DMS153 treated with DMSO at 0.1 percent for 48 hours (cell line): Measurements from ENCODE around the gene CCNY.

Source experiments
- DNase-seq: peaks from one replicate; lab custom pipeline; 2025; ENCODE audit not compliant: unreplicated experiment; lab: John Stamatoyannopoulos, UW

Gene CCNY

DNA sequence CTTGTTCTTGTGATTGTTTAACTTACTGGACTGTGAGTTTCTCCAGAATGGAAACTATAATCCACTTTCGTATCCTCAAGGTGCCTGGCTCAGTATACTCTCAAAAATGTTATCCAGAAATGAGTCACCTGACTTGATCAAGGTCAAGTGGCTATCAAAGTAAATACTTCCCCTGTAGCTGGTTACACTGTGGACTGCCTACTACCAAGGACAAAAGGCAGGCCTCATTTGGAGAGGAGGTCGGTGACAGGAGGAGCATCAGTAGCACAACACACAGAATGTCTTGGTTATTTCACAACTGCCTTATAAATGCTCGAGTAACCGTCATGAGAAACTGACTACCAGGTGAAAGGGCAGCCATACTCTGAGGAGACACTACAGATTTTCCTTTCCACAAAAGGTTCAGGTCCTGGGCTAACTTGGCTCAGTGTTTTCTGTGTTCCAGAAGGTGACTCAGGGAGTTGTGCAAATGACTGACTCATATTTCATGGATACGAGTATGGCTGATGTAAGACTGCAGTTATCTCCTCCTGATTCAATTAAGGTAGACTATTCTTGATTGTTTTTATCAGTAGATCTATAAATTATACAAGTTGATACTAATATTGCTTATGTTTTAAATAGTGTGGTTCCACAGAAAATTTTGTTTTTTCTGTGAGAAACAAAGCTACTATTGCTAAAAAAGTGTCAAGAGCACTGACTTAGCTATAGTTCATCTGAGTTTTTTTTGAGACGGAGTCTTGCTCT is 4.2 kb upstream of the CCNY start:
- DNase-seq, result no peak

DNA sequence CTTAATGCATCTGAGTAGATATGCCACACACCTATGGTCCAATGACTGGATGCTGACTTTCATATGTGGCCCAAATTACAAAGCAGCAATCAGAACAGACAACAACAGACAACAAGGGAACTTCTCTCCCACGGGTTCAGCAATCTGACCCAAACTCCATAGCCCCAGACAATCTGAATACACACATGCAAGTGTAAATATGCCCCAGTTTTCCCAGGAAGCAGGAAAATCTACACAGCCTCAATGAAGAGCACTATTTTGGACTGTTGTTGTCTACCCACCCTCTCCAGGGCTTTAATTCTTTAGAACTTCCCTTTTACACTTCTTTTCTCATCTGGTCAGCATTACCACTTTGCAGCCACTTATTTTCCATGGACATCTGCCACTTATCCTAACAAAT is 2.0 kb upstream of the CCNY start:
- DNase-seq, result no peak

DNA sequence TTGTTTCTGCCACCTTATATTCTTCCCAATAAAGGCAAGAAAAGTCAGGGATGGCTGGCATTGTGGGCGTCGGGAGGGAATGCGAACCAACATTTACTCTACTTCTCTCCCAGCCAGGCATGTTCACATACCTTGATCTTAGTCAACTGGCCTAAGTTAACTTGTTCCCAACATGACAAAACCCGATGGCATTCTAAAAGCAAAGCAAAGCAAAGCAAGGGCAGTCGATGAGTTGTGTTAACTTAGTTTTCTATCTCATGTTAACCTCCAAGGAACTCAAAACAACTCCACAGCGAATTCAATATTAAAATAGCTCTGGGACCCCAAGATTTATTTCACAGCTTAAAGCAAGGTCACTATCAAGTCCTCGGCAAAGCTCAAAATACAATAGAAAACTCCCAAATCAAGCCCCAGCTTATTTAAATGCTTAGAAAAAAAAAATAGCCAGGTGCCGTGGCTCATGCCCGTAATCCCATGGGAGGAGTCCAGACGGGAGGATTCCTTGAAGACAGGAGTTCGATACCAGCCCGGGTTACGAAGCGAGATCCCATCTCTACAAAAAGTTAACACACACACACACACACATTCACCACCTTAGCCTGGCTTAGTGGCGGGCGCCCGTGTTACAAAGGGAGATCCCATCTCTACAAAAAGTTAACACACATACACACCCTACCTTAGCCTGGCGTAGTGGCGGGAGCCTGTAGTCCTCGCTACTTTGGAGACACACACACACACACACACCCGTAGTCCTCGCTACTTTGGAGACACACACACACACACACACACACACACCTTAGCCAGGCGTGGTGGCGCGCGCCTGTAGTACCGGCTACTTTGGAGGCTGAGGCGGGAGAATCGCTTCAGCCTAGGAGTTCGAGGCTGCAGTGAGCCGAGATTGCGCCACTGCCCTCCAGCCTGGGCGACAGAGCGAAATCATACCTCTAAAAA is 901 bp upstream of the CCNY start:
- no peak for DNase-seq

DNA sequence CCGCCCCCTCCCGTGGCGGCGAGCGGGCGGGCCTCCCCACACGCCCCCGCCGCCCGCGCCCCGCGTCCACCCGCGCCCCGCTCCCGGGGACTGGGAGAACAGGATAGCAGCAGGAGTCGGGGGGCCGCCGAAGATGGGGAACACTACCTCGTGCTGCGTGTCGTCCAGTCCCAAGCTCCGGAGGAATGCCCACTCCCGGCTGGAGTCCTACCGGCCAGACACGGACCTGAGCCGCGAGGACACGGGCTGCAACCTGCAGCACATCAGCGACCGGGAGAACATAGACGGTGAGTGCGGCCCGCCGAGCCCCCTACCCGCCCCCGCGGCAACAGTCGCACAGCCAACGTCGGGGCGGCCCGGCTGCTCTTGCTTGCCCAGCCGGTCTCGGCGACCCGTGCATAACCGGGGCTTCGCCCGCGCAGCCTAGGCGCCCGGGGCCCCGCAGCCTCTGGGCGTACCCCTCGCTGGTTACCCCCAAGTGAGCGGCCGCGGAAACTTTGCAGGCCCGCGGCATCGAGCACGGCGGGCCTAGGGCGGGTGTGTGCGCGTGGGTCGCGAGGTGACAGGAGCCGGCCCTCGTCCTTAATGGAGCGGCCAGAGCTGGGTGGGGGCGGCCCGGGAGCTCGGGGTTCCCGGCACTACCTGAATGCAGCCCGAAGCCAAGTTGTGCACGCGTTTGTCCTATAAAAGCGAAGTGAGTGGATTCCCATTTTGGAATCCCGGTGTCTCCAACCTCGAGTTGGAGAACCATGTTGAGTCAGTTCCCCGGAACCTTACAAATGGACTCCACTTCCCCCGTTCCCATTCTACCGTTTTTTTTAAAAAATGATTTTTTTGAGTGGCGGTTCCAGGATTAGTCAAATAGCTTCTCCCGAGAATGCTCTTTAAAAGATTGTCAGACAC is 863 bp downstream of the CCNY start:
- no peak for DNase-seq

DNA sequence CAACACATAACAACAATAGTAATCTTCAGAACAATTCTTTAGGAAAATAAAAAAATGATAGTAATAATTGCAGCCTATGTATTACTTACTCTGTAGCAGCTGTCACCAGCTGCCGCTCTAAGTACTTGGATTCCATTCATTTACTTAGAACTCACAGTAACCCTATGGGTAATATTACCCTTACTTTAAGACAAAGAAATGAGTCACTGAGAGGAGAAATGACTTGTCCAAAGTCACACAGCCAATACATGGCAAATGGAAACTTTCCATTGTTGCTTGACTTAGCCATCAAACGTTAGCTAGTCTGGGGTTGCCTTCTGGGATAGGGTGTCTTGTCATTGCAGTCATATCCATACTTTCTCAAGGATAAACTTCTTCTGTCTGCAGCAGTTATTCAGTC is 3.6 kb downstream of the CCNY start:
- DNase-seq, result no peak

DNA sequence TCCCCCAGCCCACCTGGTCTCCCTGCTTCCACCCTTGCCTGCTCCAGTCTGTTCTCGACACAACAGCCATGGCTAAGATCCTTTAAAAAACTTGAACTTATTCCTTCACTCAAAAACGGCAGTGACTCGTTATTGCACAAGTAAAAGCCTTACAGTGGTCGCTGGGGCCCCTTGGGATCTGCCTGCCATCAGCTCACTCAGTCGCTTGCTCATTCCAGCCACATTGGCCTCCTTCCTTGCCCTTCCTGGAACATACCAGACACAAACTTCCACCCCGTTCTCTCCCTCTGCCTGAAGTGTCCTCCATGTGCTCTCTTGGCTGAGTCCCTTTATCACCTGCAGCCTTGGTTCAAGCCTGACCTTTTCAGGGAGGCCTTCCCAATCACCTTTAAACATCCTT is 4.7 kb downstream of the CCNY start:
- no peak for DNase-seq

DNA sequence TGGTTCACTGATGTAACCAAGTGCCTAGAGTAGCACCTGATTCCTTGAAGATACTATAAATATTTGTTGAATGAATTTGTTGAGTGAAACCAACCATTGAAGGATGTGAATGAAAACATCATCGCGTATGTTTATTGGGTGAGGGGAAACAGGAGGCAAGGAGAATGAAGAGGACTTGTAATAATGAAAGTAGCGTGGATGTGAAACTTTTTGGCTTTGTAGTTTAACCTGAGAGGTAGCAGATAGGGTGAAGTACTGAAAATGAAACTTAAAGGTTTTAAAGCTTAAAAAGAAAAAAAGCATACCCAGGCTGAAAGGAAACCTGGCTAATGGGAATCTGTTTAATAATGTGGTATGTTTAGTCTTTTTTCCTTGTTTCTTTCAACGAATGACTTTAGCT is 5.2 kb downstream of the CCNY start:
- no peak for DNase-seq

DNA sequence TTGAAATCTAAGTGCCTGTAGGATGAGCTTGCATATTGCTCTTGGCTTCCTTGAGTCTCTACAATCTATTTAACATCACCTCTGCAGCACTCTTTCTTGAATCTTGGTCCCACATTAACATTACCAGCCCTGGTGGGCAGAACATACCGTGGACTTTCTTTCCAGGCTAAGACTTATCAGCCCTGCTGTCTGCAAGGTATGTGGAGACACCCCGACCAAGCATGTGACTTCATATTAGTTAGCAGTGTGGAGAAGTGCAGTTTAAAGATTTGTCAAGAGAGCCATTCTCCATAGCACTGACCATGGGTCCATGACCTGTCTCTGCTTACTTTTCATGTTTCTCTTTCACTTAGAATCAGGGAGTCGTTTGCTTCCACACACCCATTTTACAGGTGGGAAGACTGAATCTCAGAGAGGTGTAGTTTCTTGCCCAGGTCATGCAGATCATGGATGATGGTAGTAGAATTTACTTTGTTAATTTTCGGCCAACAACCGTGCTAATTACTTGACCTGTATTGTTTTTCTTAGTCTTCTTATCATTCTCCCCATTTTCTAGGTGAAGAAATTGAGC is 6.0 kb downstream of the CCNY start:
- no peak for DNase-seq

DNA sequence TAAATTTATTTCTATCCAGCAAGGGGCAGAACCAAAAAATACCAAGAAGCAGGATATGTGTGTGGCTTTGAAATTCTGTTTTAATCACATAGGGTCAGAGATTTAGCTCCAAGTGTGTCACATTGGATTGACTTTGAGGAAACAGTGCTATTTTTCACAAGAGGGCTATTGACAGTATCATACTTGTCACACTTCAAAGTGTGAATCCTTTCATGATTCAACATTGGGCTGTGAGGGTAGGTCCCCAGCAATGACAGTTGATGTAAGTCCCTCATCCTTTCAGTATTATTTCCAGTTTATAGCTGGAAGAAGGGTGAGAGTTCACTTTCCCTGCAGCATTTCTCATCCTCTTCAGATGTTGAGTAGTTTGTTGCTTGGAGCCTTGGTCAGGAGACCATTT is 7.4 kb downstream of the CCNY start:
- no peak for DNase-seq

DNA sequence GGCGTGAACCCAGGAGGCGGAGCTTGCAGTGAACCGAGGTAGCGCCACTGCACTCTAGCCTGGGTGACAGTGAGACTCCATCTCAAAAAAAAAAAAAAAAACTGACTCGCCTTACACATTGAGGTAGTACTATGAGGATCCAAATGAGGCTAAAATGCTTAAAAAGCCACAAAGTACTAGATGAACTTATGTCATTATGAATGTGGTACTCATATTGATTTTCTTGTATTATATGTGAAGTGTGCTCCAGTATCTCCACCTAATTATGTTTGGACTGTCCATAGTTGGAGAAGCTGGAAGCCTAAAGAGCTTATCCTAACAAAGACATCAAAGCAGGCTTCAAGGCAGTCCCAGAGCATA is 9.1 kb downstream of the CCNY start:
- DNase-seq, result no peak

DNA sequence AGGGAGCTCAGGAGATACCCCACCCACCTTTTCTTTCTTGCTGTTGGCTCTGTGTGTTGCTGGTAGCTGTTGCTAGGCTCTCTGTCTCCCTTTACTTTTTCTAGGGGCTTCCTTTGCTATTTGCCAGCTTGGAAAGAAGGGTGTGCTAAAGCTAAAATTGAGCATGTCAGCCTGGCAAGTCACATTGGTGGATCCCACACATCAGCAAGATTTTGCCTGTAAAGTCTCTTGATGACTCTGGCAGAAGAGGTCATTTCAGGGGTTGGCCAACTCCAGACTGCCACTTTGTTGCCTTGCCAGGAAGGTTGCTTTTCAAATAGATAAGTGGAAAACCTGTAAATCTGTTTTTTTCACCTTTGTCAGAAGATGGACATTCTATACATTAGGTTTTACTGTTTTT is 9.9 kb downstream of the CCNY start:
- DNase-seq, result no peak

DNA sequence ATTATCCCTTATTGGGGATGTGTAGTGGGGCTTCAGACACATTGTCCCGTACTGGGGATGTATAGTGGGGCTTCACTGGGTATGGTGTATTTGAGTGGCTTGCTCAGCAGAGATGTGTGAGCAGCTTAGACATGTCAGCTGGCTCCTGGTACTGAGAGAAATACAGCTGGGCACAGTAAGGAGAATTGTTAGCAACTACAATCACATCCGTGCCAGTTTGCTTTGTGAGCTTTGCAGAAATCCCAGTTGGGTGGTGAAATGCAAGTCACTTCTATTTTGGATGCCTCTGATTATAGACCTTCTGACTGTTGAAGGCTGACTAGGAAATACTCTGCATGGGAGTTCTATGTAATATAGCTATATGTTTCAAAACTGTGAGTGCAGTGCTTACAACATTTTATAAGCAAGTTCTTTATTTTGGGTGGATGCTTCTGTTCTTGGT is 10.8 kb downstream of the CCNY start:
- no peak for DNase-seq

DNA sequence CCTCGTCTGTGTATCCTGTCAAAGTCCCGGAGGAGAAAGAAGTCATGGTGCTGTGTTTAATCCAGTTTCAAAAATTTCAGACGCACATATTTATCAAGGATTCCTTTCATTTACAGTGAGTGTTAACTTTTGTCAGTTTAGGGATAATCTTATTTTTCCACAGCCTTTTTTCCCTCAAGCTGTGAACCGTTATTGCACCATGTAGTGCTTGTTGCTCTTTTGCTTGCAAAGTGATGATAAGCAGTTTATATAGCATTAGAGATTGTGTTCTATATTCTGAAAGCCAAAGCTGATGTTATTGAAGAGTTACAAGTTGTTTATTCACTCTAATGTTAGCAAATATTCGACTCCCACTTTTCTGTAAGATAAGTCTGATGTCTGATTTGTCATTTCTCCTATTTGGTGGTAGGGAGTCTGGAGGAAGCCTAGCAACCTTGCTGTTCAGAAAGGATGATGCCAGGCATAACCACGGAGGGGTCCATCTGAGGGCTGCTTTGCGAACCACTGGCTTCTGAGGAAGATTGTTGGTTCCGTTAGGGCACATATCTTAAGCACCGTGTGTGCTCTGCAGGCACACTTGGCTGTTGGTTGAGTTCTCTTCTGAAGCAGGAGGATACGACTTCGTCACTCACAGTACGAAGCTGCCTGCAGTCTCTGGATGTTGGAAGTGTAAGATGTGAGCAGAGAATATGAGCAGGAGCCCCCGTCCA is 11.7 kb downstream of the CCNY start:
- DNase-seq, result no peak

DNA sequence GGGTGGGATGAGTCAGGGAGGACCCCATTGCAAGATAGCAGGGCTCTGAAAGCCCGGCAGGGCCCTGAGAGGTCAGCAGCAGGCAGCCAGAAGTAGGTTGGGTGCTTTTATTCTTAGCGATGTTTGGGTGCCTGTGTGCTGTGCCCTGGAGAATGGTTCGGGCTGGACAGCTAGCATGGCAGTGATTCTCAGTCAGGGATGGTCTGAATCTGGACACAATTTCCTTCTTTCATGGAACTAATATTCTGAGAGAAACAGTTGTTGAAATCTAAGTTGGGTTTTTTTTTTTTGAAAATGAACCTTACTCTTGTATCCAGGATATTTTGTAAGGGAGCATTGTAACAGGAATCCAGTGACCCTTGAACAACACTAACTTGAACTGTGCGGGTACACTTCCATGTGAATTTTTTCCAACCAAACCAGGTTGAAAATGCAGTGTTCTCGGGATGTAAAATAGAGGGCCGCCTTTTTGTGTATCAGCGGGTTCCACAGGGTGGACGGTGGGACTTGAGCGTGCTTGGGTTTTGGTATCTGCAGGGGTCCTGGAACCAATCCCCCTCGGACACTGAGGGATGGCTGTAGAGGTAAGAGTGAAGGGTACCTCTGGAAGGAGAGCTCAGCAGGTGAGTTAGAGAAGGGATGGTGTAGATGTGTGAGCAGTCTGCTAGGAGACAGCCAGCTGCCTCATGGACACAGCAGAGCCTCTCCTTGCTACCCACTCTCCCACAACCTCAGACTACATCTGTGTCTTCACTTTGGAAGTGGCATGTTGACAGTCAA is 12.5 kb downstream of the CCNY start:
- DNase-seq, result no peak

DNA sequence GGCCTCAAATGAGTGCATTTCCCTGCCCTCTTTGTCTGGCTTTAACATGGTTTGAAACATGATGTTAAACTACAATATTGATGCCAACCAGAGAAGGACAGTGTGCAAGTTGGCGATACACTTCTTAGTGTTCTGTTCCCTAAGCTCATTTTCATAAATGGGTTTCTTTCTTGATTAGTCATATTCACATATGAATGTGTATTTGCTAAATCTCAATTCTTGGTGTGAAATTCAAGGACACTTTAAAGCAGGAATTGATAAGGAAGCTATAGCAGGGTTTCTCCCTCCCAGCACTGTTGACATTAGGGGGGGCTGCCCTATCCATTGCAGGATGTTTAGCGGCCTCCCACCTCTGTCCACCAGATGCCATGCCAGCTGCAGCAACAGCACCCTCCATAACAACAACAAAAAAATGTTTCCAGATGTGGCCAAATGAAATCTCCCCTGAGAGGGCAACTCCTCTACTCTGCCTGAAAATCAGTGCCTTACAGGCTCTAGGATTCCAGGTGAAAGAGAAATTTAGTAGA is 13.1 kb downstream of the CCNY start:
- DNase-seq, result no peak

DNA sequence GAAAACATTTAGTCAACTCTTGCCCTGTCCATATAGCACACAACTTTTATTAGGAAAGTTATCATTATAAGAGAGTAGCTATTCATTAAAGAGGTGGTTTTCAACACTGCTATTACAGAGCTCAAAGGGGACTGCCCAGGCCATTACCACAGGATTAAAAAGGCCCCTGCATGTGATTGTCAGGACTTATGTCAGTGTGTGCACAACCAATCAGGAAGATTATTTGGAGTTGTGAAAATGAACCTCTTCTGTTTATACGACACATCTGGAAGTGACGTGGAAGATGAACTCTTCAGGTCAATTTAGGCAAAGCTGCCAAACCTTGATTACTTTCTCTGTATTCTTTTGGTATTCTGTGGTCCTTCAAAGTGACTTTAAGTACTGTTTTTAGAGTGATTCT is 14.7 kb downstream of the CCNY start:
- DNase-seq, result no peak

DNA sequence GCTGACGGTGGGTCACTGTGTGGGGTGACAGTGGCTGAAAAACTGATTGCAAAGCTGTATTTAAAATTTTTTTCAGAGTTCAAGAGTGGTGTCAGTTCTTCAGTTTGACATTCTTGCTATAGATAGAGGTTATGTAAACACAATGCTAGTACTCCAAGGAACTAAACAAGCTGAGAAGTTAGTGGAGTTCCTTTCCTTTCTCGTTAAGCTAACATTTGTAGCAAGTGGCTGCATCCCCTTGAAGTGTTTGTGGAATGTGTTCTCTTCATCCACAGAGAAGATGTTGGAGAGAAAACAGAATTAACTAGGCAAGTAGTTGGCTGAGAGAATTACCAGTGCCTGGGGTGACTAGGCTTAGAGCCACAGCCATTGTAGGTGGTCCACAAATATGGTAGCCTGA is 15.8 kb downstream of the CCNY start:
- DNase-seq, result no peak

DNA sequence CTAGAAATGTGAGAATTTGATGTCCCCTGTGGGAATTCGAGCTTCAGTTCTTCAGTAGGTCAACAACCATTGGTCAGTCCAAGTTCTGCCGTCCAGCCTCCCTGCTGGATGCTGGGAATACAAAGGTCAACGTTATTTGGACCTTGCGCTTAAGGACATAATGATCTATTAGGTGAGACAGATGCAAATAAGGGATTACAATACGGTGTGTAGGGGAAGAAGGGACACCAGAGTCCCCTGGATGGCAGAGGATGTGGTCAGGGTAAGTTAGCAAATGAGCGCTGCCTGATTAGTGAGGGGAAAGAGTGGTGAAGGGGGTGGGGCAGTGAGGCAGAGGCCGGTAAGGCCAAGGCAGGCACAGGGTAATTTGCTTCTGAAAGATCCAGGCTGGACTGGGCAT is 16.2 kb downstream of the CCNY start:
- DNase-seq, result no peak

DNA sequence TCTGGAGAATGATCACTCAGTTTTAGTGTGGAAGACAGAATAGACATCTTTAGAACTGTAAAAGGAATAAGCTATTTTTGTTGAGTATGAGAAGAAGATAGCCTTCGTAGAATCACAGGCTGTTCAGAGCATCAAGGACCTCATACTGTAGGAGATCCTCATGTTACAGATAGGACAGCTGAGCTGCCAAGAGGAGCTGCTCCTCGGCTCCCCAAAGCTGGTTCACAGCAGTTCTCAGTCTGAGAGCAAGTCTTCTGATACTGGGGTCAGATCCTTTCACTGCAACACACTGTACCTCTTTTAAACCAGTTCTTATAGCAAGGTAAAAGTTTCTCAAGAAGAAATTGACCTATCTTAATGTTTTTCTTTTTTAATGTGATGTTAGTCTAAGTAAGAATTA is 17.1 kb downstream of the CCNY start:
- no peak for DNase-seq
